Measurements from ENCODE around the gene EFHD2. TPM values are rescaled to one million over a fixed set of nuclear protein-coding genes. Genes with fewer than 3 reads are reported as not detected.
"Not testable (repeated sequence)": the region's sequence is repeated elsewhere in the genome, so short reads cannot be mapped to it uniquely, and the experiment has no call there.

EFHD2 gene
- total RNA-seq, 3 donors from 2014 or later (not counting 1 experiment from before 2014, with no cell fraction given), result 804 to 952 (median 855) TPM

- DNase-seq; ATAC-seq; H3K9me3 ChIP-seq (ENCODE audit: control insufficient read depth, insufficient read depth, low read length); H3K4me1 ChIP-seq (ENCODE audit: control insufficient read depth, insufficient read depth, low read length); H3K27ac ChIP-seq (ENCODE audit: low read length); H3K27ac Mint-ChIP-seq; H3K4me3 Mint-ChIP-seq; H3K4me1 Mint-ChIP-seq; H3K9me3 Mint-ChIP-seq; H3K27me3 Mint-ChIP-seq (ENCODE audit: low read depth in 2 of 2); intact Hi-C loops (cut with micrococcal nuclease); H3K27me3 ChIP-seq (ENCODE audit: control insufficient read depth, insufficient read depth, low read length); H3K36me3 Mint-ChIP-seq; H3K4me3 ChIP-seq (ENCODE audit: low read length); H3K36me3 ChIP-seq (ENCODE audit: control insufficient read depth, insufficient read depth, low read length): not testable (repeated sequence)
- WGBS (ENCODE audit: insufficient coverage), result 75% methylated on average over 5 of the region's 6 CpGs
These were observed 62.0 kb downstream of the EFHD2 start for GRCh38 chr1:15471723-15472122.

- Histone ChIP-seq H3K27me3 (ENCODE audit: control insufficient read depth, insufficient read depth, low read length) (no peaks in the 10 kb centered on the region), H3K36me3 (ENCODE audit: control insufficient read depth, insufficient read depth, low read length) (no peaks in the 10 kb centered on the region), H3K9me3 (ENCODE audit: control insufficient read depth, insufficient read depth, low read length) (no peaks in the 10 kb centered on the region), H3K4me3 (ENCODE audit: low read length) (no peak overlapping the region), H3K27ac (ENCODE audit: low read length) (no peak overlapping the region), H3K4me1 (ENCODE audit: control insufficient read depth, insufficient read depth, low read length) (no peaks in the 10 kb centered on the region)
- Mint-ChIP-seq H3K36me3 (no peaks in the 10 kb centered on the region), H3K4me3 (no peak overlapping the region), H3K27me3 (ENCODE audit: low read depth in 2 of 2) (no peaks in the 10 kb centered on the region), H3K9me3 (no peaks in the 10 kb centered on the region), H3K4me1 (no peaks in the 10 kb centered on the region), H3K27ac (no peak overlapping the region)
- no peak for DNase-seq
- no peak for TF ChIP-seq CTCF (IDR thresholded peaks at IDR 0.05)
- no peak for ATAC-seq
- 93% methylated on average over 11 of the region's 11 CpGs for WGBS (ENCODE audit: insufficient coverage)
- intact Hi-C loops (cut with micrococcal nuclease), result no loop called here
These were observed 62.9 kb downstream of the EFHD2 start for GRCh38 chr1:15472587-15472986.

- DNase-seq, result no peak
- WGBS (ENCODE audit: insufficient coverage), result 93% methylated on average over 4 of the region's 5 CpGs
- no peaks in the 10 kb centered on the region for H3K9me3 Mint-ChIP-seq
- no peak for TF ChIP-seq CTCF (IDR thresholded peaks at IDR 0.05)
- H3K4me3 Mint-ChIP-seq, result no peak within 1 kb of the TSS
- H3K27me3 Mint-ChIP-seq (ENCODE audit: low read depth in 2 of 2), result no peaks in the 10 kb centered on the region
- intact Hi-C loops (cut with micrococcal nuclease), result no loop called here
- no peak for ATAC-seq
- Histone ChIP-seq H3K9me3 (ENCODE audit: control insufficient read depth, insufficient read depth, low read length) (no peaks in the 10 kb centered on the region), H3K36me3 (ENCODE audit: control insufficient read depth, insufficient read depth, low read length) (no peaks in the 10 kb centered on the region), H3K27ac (ENCODE audit: low read length) (no peak within 1 kb of the TSS), H3K4me3 (ENCODE audit: low read length) (no peak within 1 kb of the TSS), H3K27me3 (ENCODE audit: control insufficient read depth, insufficient read depth, low read length) (no peaks in the 10 kb centered on the region), H3K4me1 (ENCODE audit: control insufficient read depth, insufficient read depth, low read length) (no peaks in the 10 kb centered on the region)
- H3K4me1 Mint-ChIP-seq, result no peaks in the 10 kb centered on the region
- no peak within 1 kb of the TSS for H3K27ac Mint-ChIP-seq
- no peaks in the 10 kb centered on the region for H3K36me3 Mint-ChIP-seq
These were observed 66.1 kb downstream of the EFHD2 start, which contains the start of gene CELA2B for GRCh38 chr1:15475752-15476314. CELA2B (plus strand) TSS chr1:15476104; CDS start chr1:15476126, 22 bp downstream.

- Mint-ChIP-seq H3K27me3 (ENCODE audit: low read depth in 2 of 2) (no peaks in the 10 kb centered on the region), H3K4me1 (no peaks in the 10 kb centered on the region), H3K4me3 (no peak overlapping the region), H3K27ac (no peak overlapping the region), H3K9me3 (no peaks in the 10 kb centered on the region), H3K36me3 (no peaks in the 10 kb centered on the region)
- no peak for TF ChIP-seq CTCF (IDR thresholded peaks at IDR 0.05)
- Histone ChIP-seq H3K4me3 (ENCODE audit: low read length) (no peak overlapping the region), H3K27ac (ENCODE audit: low read length) (no peak overlapping the region), H3K27me3 (ENCODE audit: control insufficient read depth, insufficient read depth, low read length) (no peaks in the 10 kb centered on the region), H3K4me1 (ENCODE audit: control insufficient read depth, insufficient read depth, low read length) (no peaks in the 10 kb centered on the region), H3K9me3 (ENCODE audit: control insufficient read depth, insufficient read depth, low read length) (no peaks in the 10 kb centered on the region), H3K36me3 (ENCODE audit: control insufficient read depth, insufficient read depth, low read length) (no peaks in the 10 kb centered on the region)
- WGBS (ENCODE audit: insufficient coverage), result 100% methylated on average over 1 of the region's 3 CpGs
- DNase-seq (no peak), ATAC-seq (no peak)
- intact Hi-C loops (cut with micrococcal nuclease), result no loop called here
These were observed 67.2 kb downstream of the EFHD2 start for GRCh38 chr1:15476927-15477326.
